Kidney epithelial cell (primary cell): ENCODE data around the gene LMOD2. TPM values are rescaled to one million over a fixed set of nuclear protein-coding genes. Genes with fewer than 3 reads are reported as not detected.

Source experiments
- DNase-seq: peaks from one replicate; pipeline ENCODE4 v3.0.0-alpha.2; 2010; ENCODE audit warnings: low read depth
- H3K27me3 ChIP-seq: 2 replicates; pipeline ENCODE4 v1.6.0; 2011; ENCODE audit warnings: low read length; ENCODE audit not compliant: control insufficient read depth, insufficient read depth
- H3K36me3 ChIP-seq: 2 replicates; pipeline ENCODE4 v1.5.1; 2011; ENCODE audit warnings: low read length; ENCODE audit not compliant: control insufficient read depth, insufficient read depth
- H3K4me3 ChIP-seq: 2 replicates; pipeline ENCODE4 v1.5.1; 2011; ENCODE audit warnings: low read depth, mild to moderate bottlenecking, control low read depth, low read length
- total RNA-seq: library from RNA; depleted of rRNA; stranded (reverse); fragments of >200 nt; gene quantifications from 2 replicates; pipeline ENCODE4 v1.2.3, GENCODE V29; 2015
- TF ChIP-seq, protein P1 (sequence below): IDR thresholded peaks from 2 replicates; pipeline ENCODE4 v1.5.1; 2011; ENCODE audit warnings: mild to moderate bottlenecking, moderate library complexity, low read length, control low read depth, inconsistent platforms; ENCODE audit not compliant: insufficient read depth, poor library complexity, severe bottlenecking

Gene LMOD2
- total RNA-seq, 1 donor from 2014 or later = not detected

DNA sequence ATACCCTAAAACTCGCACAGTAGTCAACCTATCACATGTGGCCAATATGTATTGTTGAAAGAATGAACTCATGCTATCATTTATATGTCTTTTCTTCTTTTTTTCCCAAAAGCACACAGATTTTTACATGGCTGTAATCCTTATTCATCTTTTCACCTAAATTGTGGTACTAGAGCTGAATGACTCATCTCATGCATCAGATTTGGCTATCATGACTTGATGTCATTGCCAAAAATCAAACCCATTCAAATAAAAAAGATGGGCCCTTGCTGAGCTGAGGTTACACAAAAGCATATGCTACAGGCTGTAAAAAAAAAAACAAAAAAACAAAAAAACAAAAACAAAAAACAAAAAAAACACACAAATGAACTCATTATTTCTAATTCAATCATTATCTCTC, 3.3 kb upstream of the LMOD2 start:
- TF ChIP-seq, protein P1, sequence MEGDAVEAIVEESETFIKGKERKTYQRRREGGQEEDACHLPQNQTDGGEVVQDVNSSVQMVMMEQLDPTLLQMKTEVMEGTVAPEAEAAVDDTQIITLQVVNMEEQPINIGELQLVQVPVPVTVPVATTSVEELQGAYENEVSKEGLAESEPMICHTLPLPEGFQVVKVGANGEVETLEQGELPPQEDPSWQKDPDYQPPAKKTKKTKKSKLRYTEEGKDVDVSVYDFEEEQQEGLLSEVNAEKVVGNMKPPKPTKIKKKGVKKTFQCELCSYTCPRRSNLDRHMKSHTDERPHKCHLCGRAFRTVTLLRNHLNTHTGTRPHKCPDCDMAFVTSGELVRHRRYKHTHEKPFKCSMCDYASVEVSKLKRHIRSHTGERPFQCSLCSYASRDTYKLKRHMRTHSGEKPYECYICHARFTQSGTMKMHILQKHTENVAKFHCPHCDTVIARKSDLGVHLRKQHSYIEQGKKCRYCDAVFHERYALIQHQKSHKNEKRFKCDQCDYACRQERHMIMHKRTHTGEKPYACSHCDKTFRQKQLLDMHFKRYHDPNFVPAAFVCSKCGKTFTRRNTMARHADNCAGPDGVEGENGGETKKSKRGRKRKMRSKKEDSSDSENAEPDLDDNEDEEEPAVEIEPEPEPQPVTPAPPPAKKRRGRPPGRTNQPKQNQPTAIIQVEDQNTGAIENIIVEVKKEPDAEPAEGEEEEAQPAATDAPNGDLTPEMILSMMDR = no peak
- Histone ChIP-seq H3K36me3 (no peaks in the 10 kb centered on the region), H3K27me3 (no peaks in the 10 kb centered on the region), H3K4me3 (no peak overlapping the region)
- no peak for DNase-seq

DNA sequence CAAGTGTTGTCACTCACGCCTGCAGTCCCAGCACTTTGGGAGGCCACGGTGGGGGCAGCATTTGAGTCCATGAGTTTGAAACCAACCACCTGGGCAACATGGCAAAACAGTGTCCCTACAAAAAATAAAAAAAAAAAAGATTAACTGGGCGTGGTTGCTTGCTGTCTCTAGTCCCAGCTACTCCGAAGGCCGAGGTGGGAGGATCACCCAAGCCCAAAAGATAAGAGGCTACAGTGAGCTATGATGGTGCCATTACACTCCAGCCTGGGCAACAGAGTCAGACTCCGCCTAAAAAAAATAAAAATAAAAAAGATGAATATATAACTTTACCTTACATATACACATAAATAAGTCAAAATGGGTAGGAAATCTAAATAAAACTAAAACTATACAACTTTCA, 2.5 kb upstream of the LMOD2 start:
- H3K36me3 ChIP-seq = no peaks in the 10 kb centered on the region
- DNase-seq = no peak
- no peak overlapping the region for H3K4me3 ChIP-seq
- no peaks in the 10 kb centered on the region for H3K27me3 ChIP-seq
- TF ChIP-seq, protein P1 = no peak

DNA sequence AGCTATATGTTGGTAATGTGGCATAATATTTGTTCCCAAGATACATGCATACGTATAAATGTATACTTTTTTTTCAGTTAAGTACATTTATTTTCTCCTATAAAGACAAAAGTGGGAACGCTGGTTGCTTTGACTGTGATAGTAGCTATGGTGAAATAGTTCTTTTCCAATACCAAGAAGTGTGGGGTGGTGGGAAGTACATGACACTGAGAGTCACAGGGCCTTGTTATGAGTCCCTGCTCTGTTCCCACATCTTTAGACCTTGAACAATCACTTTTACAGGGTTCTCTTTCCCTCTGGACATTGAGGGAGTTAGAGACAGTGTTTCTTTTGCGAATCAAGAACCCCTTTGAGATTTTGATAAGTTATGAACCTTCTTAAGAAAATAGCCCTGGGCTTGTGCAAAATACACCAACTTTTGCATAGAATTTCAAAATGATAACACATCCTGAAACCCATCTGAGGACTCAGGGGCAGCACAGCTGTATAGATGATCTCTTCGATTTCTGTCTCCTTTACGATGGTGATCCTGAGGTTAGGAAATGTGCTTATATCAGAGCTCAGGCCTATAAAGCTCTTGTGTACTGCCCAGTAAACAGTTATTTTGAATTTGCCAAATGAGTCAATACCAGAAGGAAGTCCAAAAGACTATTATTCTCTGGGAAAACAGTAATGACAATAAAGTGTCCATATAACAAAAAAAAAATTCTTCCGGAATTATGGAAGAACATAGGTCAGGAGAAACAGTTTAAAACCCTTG, 1.1 kb downstream of the LMOD2 start:
- Histone ChIP-seq H3K4me3 (no peak overlapping the region), H3K36me3 (no peaks in the 10 kb centered on the region), H3K27me3 (no peaks in the 10 kb centered on the region)
- DNase-seq = no peak
- TF ChIP-seq, protein P1 = no peak

DNA sequence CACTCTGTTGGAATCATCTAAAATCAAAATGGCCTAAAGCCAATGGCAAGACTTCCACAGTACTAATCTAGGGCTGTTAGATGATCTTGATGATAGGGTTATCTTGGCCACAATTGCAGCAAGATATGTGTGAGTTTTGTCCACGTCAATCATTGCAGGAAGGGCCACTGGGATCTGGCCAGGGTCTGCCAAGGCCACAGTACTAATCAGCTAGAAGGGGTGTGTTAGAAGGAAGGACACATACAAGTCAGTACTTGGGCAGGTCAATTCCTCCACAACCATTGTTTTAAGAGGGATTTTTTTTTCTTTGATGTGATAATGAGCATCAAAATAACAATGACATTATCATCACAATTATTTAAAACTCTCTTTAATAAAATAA, 1.6 kb downstream of the LMOD2 start:
- Histone ChIP-seq H3K4me3 (no peak overlapping the region), H3K27me3 (no peaks in the 10 kb centered on the region), H3K36me3 (no peaks in the 10 kb centered on the region)
- no peak for DNase-seq
- TF ChIP-seq, protein P1 = no peak

DNA sequence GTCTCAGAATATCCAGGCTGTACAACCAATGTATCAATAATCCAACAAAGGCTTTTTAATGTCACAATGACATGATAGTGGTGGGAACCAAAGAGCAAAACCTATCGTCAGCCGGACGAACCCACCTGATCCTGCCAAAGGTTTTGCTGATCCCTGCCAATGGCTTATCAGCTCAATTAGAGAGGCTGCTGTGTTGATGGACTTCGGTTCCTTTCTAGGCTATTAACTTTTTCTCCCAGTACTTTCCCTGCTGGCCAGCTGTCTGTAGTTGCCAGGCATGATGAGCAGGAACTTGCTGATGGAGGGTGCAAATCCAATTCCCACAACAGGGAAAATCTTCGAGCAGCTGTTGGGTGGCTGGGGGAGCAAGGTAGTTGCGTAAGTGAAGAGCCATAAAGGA, 2.4 kb downstream of the LMOD2 start:
- TF ChIP-seq, protein P1 = no peak
- Histone ChIP-seq H3K4me3 (no peak overlapping the region), H3K27me3 (no peaks in the 10 kb centered on the region), H3K36me3 (no peaks in the 10 kb centered on the region)
- DNase-seq = no peak
